HCT116 (cell line): ENCODE data around the gene PNP. TPM values are rescaled to one million over a fixed set of nuclear protein-coding genes. Genes with fewer than 3 reads are reported as not detected.

Experiments
- total RNA-seq: library from RNA; stranded (reverse); gene quantifications from one replicate; pipeline ENCODE4 v1.2.1, GENCODE V29; 2021; ENCODE audit not compliant: unreplicated experiment

The PNP gene
- total RNA-seq, 1 experiment from 2014 or later: 63.0 TPM

Other genes starting within 250 kb of the PNP start
- gene OR11H6, start 245.7 kb upstream of the PNP start, total RNA-seq: not detected
- gene OR11H7, start 240.4 kb upstream of the PNP start, total RNA-seq: not detected
- not detected for gene OR11H4, start 230.1 kb upstream of the PNP start, total RNA-seq
- gene TTC5, start 163.5 kb upstream of the PNP start, total RNA-seq: 23.3 TPM
- gene CCNB1IP1, start 136.1 kb upstream of the PNP start, total RNA-seq: 77.0 TPM
- 51.8 TPM for gene PARP2, start 125.8 kb upstream of the PNP start, total RNA-seq
- gene TEP1, start 55.9 kb upstream of the PNP start, total RNA-seq: 22.4 TPM
- gene KLHL33, start 33.2 kb upstream of the PNP start, total RNA-seq: 0.05 TPM
- gene OSGEP, start 14.6 kb upstream of the PNP start, total RNA-seq: 21.8 TPM
- 235 TPM for gene APEX1, start 14.2 kb upstream of the PNP start, total RNA-seq
- 35.4 TPM for gene PIP4P1, start 8.0 kb upstream of the PNP start, total RNA-seq
- 0.39 TPM for gene RNASE10, start 36.1 kb downstream of the PNP start, total RNA-seq
- gene RNASE9, start 91.6 kb downstream of the PNP start, total RNA-seq: not detected
- not detected for gene RNASE11, start 118.6 kb downstream of the PNP start, total RNA-seq
- not detected for gene RNASE12, start 122.0 kb downstream of the PNP start, total RNA-seq
- not detected for gene OR6S1, start 172.3 kb downstream of the PNP start, total RNA-seq
- 3.9 TPM for gene RNASE4, start 215.2 kb downstream of the PNP start, total RNA-seq
- 5.8 TPM for gene ANG, start 219.4 kb downstream of the PNP start, total RNA-seq